Neuronal stem cell (in vitro differentiated cells): Measurements from ENCODE around the gene LCP2.
A peak's percentile ranks its signal among the peaks of the same experiment; 100 is the strongest.

Experiments
- DNase-seq: peaks from one replicate; pipeline ENCODE4 v3.0.0-alpha.2; 2013; ENCODE audit warnings: low spot score
- H2AFZ ChIP-seq: one replicate; pipeline ENCODE4 v1.6.1; 2013; ENCODE audit warnings: mild to moderate bottlenecking, low read length, inconsistent platforms
- H2AK5ac ChIP-seq: 2 replicates; pipeline ENCODE4 v1.6.1; 2013; ENCODE audit warnings: low read depth, mild to moderate bottlenecking, inconsistent platforms, low read length, moderate library complexity, mixed read lengths
- H2BK120ac ChIP-seq: 2 replicates; pipeline ENCODE4 v1.6.1; 2013; ENCODE audit warnings: low read depth, mild to moderate bottlenecking, inconsistent platforms, low read length, moderate library complexity, mixed read lengths
- H2BK12ac ChIP-seq: one replicate; pipeline ENCODE4 v1.6.1; 2013; ENCODE audit warnings: low read length, inconsistent platforms
- H2BK15ac ChIP-seq: 2 replicates; pipeline ENCODE4 v1.6.1; 2013; ENCODE audit warnings: mild to moderate bottlenecking, low read length, inconsistent platforms, mixed read lengths
- H2BK5ac ChIP-seq: one replicate; pipeline ENCODE4 v1.6.1; 2013; ENCODE audit warnings: inconsistent platforms, mild to moderate bottlenecking, low read length, moderate library complexity
- H3K14ac ChIP-seq: one replicate; pipeline ENCODE4 v1.6.1; 2013; ENCODE audit warnings: low read length, inconsistent platforms
- H3K18ac ChIP-seq: 2 replicates; pipeline ENCODE4 v1.6.1; 2013; ENCODE audit warnings: low read length, inconsistent platforms
- H3K23ac ChIP-seq: 2 replicates; pipeline ENCODE4 v1.6.1; 2013; ENCODE audit warnings: low read depth, mild to moderate bottlenecking, mixed read lengths, low read length, inconsistent platforms; ENCODE audit not compliant: poor library complexity
- H3K27ac ChIP-seq: replicated peaks from 3 replicates; pipeline ENCODE4 v1.5.1; 2013; ENCODE audit warnings: low read length, inconsistent platforms
- H3K27me3 ChIP-seq, 3 experiments: 2 replicates each; pipeline ENCODE4 v1.6.1; 2013; ENCODE audit warnings: low read length in 3 of 3, mild to moderate bottlenecking in 2 of 3, inconsistent platforms in 1 of 3, low read depth in 1 of 3, mixed read lengths in 1 of 3, moderate library complexity in 1 of 3; ENCODE audit not compliant: control insufficient read depth in 3 of 3, insufficient read depth in 3 of 3
- H3K36me3 ChIP-seq, 2 donors: replicated peaks in 1 of 2; 2 replicates each; pipeline ENCODE4 v1.6.1; 2013; ENCODE audit warnings: low read length in 2 of 2; ENCODE audit not compliant: control insufficient read depth in 2 of 2, insufficient read depth in 2 of 2
- H3K4ac ChIP-seq: 2 replicates; pipeline ENCODE4 v1.6.1; 2013; ENCODE audit warnings: inconsistent platforms, mild to moderate bottlenecking, low read length, moderate library complexity
- H3K4me1 ChIP-seq, 2 donors: 1 replicate in 1 of 2; 2 replicates in 1 of 2; pipeline ENCODE4 v1.6.1; 2013; ENCODE audit warnings: low read length in 2 of 2, low read depth in 1 of 2; ENCODE audit not compliant: control insufficient read depth in 2 of 2, insufficient read depth in 1 of 2
- H3K4me2 ChIP-seq: one replicate; pipeline ENCODE4 v1.6.1; 2013; ENCODE audit warnings: mild to moderate bottlenecking, low read length, inconsistent platforms; ENCODE audit not compliant: insufficient read depth, poor library complexity, severe bottlenecking
- H3K4me3 ChIP-seq, 2 donors: 2 replicates each; pipeline ENCODE4 v1.5.1; 2013; ENCODE audit warnings: low read length in 2 of 2, mild to moderate bottlenecking in 2 of 2, inconsistent platforms in 1 of 2, moderate library complexity in 1 of 2
- H3K79me1 ChIP-seq: one replicate; pipeline ENCODE4 v1.6.1; 2013; ENCODE audit warnings: low read depth, mild to moderate bottlenecking, inconsistent platforms, low read length, moderate library complexity
- H3K9ac ChIP-seq: one replicate; pipeline ENCODE4 v1.6.1; 2013; ENCODE audit warnings: mild to moderate bottlenecking, low read depth, low read length, inconsistent platforms; ENCODE audit not compliant: poor library complexity
- H3K9me3 ChIP-seq, 2 donors: replicated peaks in 1 of 2; 2 replicates each; pipeline versions ENCODE3 to v1.6.1; 2013; ENCODE audit warnings: low read length in 2 of 2, mild to moderate bottlenecking in 2 of 2, inconsistent platforms in 1 of 2, low read depth in 1 of 2, mixed read lengths in 1 of 2, moderate library complexity in 1 of 2; ENCODE audit not compliant: control insufficient read depth in 2 of 2, insufficient read depth in 1 of 2
- H4K8ac ChIP-seq: one replicate; pipeline ENCODE4 v1.6.1; 2013; ENCODE audit warnings: low read depth, mild to moderate bottlenecking, inconsistent platforms, low read length, moderate library complexity
- H4K91ac ChIP-seq: one replicate; pipeline ENCODE4 v1.6.1; 2013; ENCODE audit warnings: low read length, low read depth, mild to moderate bottlenecking, inconsistent platforms; ENCODE audit not compliant: poor library complexity
- WGBS, 2 donors: extraction: QIAGEN DNeasy Blood & Tissue Kit; methylation state at CpG; one replicate each; pipeline ENCODE4 v1.1.7; 2013; ENCODE audit warnings: missing lambda C conversion rate in 2 of 2, mixed read lengths in 1 of 2; ENCODE audit not compliant: insufficient read length in 2 of 2, insufficient replicate concordance in 1 of 2; ENCODE audit errors: extremely low coverage in 2 of 2; 5-methylcytosine and 5-hydroxymethylcytosine counted together

Gene LCP2

DNA sequence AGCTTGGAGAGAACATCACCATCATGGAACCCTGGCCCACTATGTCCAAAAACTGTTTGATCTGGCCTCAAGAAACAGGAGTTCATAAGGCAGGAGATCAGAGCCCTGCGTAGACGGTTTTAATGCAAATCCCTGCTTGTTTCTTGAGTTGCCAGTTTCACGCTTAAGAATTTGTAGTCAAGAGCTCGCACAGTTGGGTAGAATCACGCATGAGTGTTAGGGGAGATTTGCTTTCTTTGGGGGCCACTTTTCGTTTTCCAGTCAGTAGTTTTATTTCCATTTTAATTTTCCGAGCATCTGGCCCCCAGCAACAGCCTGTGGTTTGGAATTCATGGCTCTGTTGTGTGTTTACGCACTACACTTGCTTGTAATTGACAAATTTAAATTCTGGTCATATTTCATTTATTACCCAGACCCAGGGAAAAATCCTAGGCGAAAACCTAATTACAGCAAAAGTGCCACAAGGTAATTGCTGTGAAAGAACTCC, 71.4 kb downstream of the LCP2 start:
- no peaks in the 10 kb centered on the region for H3K79me1 ChIP-seq
- no peak overlapping the region for H2BK12ac ChIP-seq
- H2AFZ ChIP-seq, result peak overlapping the region; percentile 26
- H3K27me3 ChIP-seq, result no peaks in the 10 kb centered on the region
- no peak overlapping the region for H3K23ac ChIP-seq
- WGBS, 2 donors, result no CpG with 5 or more reads among the region's 9 CpGs
- no peak overlapping the region for H3K27ac ChIP-seq
- H3K18ac ChIP-seq, result no peak overlapping the region
- no peak overlapping the region for H2BK15ac ChIP-seq
- H3K9me3 ChIP-seq, result no peaks in the 10 kb centered on the region
- DNase-seq, result no peak
- no peak overlapping the region for H3K4me2 ChIP-seq
- no peak overlapping the region for H4K91ac ChIP-seq
- no peaks in the 10 kb centered on the region for H3K36me3 ChIP-seq
- peaks cover 0 to 10% of the 10 kb centered on the region in 2 donors for H3K4me1 ChIP-seq
- no peak overlapping the region for H3K4ac ChIP-seq
- H4K8ac ChIP-seq, result no peak overlapping the region
- H2BK5ac ChIP-seq, result no peak overlapping the region
- H3K14ac ChIP-seq, result no peak overlapping the region
- no peak overlapping the region for H2BK120ac ChIP-seq
- H2AK5ac ChIP-seq, result no peak overlapping the region
- no peak overlapping the region for H3K9ac ChIP-seq
- H3K4me3 ChIP-seq, result no peak overlapping the region

DNA sequence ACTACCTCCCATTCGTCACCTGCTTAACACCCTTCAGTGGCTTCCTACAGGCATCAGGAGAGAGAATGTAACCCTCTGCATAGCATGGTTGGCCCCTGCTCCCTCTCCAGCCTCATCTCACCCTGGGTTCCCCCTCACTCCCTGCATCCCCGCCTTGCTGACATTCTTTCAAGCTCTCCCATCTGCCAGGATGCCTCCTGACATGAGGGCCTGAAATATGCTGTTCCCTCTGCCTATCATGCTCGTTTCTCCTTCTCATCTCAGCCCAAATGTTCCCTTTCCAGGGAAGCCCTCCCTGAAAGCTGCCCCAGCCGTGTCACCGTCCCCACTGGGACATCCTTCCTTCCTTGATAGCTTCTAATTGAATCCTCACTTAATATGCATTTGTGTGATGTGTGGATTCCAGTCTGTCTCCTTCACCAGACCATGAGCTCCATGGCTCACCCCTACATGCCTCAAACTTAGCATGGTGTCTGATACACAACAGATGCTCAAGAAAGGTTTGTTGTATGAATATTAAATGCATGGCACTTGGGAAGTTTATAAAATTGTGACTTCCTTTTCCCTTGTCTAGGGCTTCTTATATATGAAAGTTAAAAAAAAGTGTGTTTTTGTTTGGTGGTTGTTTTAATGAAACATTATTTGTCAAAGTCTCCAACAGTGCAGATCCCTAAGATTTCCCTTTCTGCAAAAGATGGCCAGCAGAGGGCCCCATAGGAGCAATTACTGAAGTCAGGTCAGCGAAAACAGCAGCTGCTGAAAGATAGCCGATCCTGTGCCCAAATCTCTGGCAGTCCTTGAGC, 72.0 kb downstream of the LCP2 start:
- Histone ChIP-seq H4K8ac (peak overlapping the region; percentile 33), H2BK15ac (no peak overlapping the region), H2BK120ac (peak overlapping the region; percentile 13), H3K18ac (no peak overlapping the region), H3K27me3 (no peaks in the 10 kb centered on the region), H3K9me3 (no peaks in the 10 kb centered on the region), H2AFZ (peak overlapping the region; percentile 26), H2AK5ac (peak overlapping the region; percentile 82), H2BK12ac (no peak overlapping the region), H3K79me1 (no peaks in the 10 kb centered on the region), H3K27ac (no peak overlapping the region), H3K4me2 (no peak overlapping the region), H3K14ac (no peak overlapping the region), H3K4me3 (no peak overlapping the region), H3K9ac (no peak overlapping the region), H4K91ac (no peak overlapping the region), H3K4ac (no peak overlapping the region), H3K4me1 (peaks cover 0 to 15% of the 10 kb centered on the region in 2 donors), H3K23ac (no peak overlapping the region), H3K36me3 (no peaks in the 10 kb centered on the region), H2BK5ac (no peak overlapping the region)
- peak; percentile 67 for DNase-seq
- WGBS, 2 donors, result no CpG with 5 or more reads among the region's 7 CpGs

DNA sequence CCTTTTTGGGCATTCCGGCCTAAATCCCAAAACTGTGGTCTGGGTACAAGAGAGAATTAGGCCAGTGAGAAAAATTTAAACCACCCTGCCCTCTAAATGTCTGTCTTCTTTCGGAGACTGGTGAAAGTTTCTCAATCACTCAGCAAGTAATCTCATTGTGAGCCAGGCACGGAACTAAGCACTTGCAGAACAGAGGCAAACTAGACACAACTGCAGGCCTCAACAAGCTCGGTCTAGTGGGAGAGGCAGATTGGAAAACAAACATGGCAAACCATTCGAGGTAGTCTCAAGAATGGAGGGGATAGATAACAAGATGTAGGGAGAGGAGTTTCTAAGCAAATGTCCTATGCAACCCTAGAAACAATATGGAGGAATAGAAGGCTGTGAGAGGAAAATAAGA, 73.7 kb downstream of the LCP2 start:
- H3K27me3 ChIP-seq, result no peaks in the 10 kb centered on the region
- H2AFZ ChIP-seq, result no peak overlapping the region
- H3K79me1 ChIP-seq, result no peaks in the 10 kb centered on the region
- H3K27ac ChIP-seq, result no peak overlapping the region
- no peak for DNase-seq
- no peak overlapping the region for H4K8ac ChIP-seq
- H2BK15ac ChIP-seq, result no peak overlapping the region
- H3K4me3 ChIP-seq, result no peak overlapping the region
- no peak overlapping the region for H3K18ac ChIP-seq
- no peak overlapping the region for H2BK12ac ChIP-seq
- no peak overlapping the region for H2BK5ac ChIP-seq
- H3K36me3 ChIP-seq, result no peaks in the 10 kb centered on the region
- no peak overlapping the region for H3K4ac ChIP-seq
- no CpG with 5 or more reads among the region's 5 CpGs for WGBS, 2 donors
- no peak overlapping the region for H2AK5ac ChIP-seq
- H3K4me2 ChIP-seq, result no peak overlapping the region
- H4K91ac ChIP-seq, result no peak overlapping the region
- H3K23ac ChIP-seq, result no peak overlapping the region
- no peak overlapping the region for H2BK120ac ChIP-seq
- peaks cover 0 to 19% of the 10 kb centered on the region in 2 donors for H3K4me1 ChIP-seq
- no peaks in the 10 kb centered on the region for H3K9me3 ChIP-seq
- H3K14ac ChIP-seq, result no peak overlapping the region
- H3K9ac ChIP-seq, result no peak overlapping the region

DNA sequence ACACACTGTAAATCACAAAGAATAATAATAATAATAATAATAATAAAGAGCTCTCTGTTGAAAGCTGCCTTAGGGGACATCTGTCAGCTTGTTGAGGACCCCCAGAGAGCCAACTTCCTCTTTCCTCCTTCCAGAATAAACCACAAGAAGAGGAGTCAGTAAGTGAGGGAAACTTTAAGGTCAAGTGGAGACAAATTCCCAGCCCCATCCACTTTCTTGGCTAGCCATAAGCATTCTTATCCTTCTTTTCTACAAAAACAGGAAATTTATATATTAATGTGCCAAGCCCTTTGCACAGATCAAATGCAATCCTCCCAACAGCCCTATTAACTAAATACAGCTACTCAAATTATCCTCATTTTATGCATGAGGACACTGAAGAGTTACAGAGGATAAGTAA, 74.2 kb downstream of the LCP2 start:
- Histone ChIP-seq H3K36me3 (no peaks in the 10 kb centered on the region), H3K4me1 (peaks cover 0 to 20% of the 10 kb centered on the region in 2 donors), H3K9ac (no peak overlapping the region), H3K18ac (no peak overlapping the region), H3K14ac (no peak overlapping the region), H2BK120ac (no peak overlapping the region), H3K79me1 (no peaks in the 10 kb centered on the region), H3K4me2 (no peak overlapping the region), H2AK5ac (no peak overlapping the region), H2AFZ (no peak overlapping the region), H2BK15ac (no peak overlapping the region), H3K27me3 (no peaks in the 10 kb centered on the region), H3K27ac (no peak overlapping the region), H3K23ac (no peak overlapping the region), H3K4me3 (no peak overlapping the region), H4K8ac (no peak overlapping the region), H3K9me3 (no peaks in the 10 kb centered on the region), H2BK12ac (no peak overlapping the region), H3K4ac (no peak overlapping the region), H2BK5ac (no peak overlapping the region), H4K91ac (no peak overlapping the region)
- DNase-seq, result no peak
